GM12878 (cell line): Measurements from ENCODE around the gene AGK. TPM values are rescaled to one million over a fixed set of nuclear protein-coding genes. Genes with fewer than 3 reads are reported as not detected.
A peak's percentile ranks its signal among the peaks of the same experiment; 100 is the strongest.

Experiments
- BCL11A ChIP-seq: IDR thresholded peaks from 2 replicates; pipeline ENCODE4 v1.6.1; 2011; ENCODE audit warnings: low read depth, low read length
- CBFB ChIP-seq: IDR thresholded peaks from 2 replicates; pipeline ENCODE4 v1.6.1; 2016; ENCODE audit warnings: antibody characterized with exemption, low read depth
- CHD2 ChIP-seq: IDR thresholded peaks from 2 replicates; pipeline ENCODE4 v1.6.1; 2011; ENCODE audit warnings: low read depth, low read length, improper control_type of control experiment, borderline replicate concordance
- DPF2 ChIP-seq: fragments of 450-650 bp; IDR thresholded peaks from 2 replicates; pipeline ENCODE4 v1.6.1; 2017; ENCODE audit warnings: mild to moderate bottlenecking
- EGR1 ChIP-seq, 2 experiments: IDR thresholded peaks; 1 replicate in 1 of 2; 2 replicates in 1 of 2; pipeline ENCODE4 v1.6.1; 2011 to 2012; ENCODE audit warnings: low read depth in 2 of 2, low read length in 2 of 2, borderline replicate concordance in 1 of 2, mild to moderate bottlenecking in 1 of 2, moderate library complexity in 1 of 2
- HDAC2 ChIP-seq: fragments of 200-600 bp; sonication (generic); IDR thresholded peaks from 2 replicates; pipeline ENCODE4 v1.6.1; 2017
- IKZF1 ChIP-seq: fragments of 450-650 bp; conservative IDR thresholded peaks from 2 replicates; pipeline ENCODE4 v1.6.1; 2017; ENCODE audit warnings: antibody characterized with exemption, mild to moderate bottlenecking
- IRF4 ChIP-seq: IDR thresholded peaks from 2 replicates; pipeline ENCODE4 v1.6.1; 2011; ENCODE audit warnings: low read depth, low read length
- JUND ChIP-seq: IDR thresholded peaks from 2 replicates; pipeline ENCODE4 v1.6.1; 2012; ENCODE audit warnings: low read depth, mild to moderate bottlenecking, low read length, improper control_type of control experiment, moderate library complexity
- MAX ChIP-seq: IDR thresholded peaks from 2 replicates; pipeline ENCODE4 v1.6.1; 2012; ENCODE audit warnings: low read depth, low read length, improper control_type of control experiment
- MEF2A ChIP-seq: IDR thresholded peaks from 2 replicates; pipeline ENCODE4 v1.6.1; 2011; ENCODE audit warnings: low read depth, mild to moderate bottlenecking, low read length, moderate library complexity; ENCODE audit not compliant: insufficient read depth
- MTA3 ChIP-seq: IDR thresholded peaks from 2 replicates; pipeline ENCODE4 v1.6.1; 2012; ENCODE audit warnings: low read length, inconsistent platforms, borderline replicate concordance
- NFYA ChIP-seq: IDR thresholded peaks from 2 replicates; pipeline ENCODE4 v1.6.1; 2011; ENCODE audit warnings: low read depth, mild to moderate bottlenecking, low read length, improper control_type of control experiment, borderline replicate concordance
- NR2C1 ChIP-seq: fragments of 450-650 bp; IDR thresholded peaks from 2 replicates; pipeline ENCODE4 v1.6.1; 2017; ENCODE audit warnings: antibody characterized with exemption, mild to moderate bottlenecking, moderate library complexity
- PAX8 ChIP-seq: fragments of 450-650 bp; IDR thresholded peaks from 2 replicates; pipeline ENCODE4 v1.6.1; 2017; ENCODE audit warnings: mild to moderate bottlenecking, moderate library complexity
- PKNOX1 ChIP-seq: fragments of 450-650 bp; IDR thresholded peaks from 2 replicates; pipeline ENCODE4 v1.6.1; 2016; ENCODE audit warnings: mild to moderate bottlenecking
- RAD51 ChIP-seq: fragments of 450-650 bp; IDR thresholded peaks from 2 replicates; pipeline ENCODE4 v1.6.1; 2016; ENCODE audit warnings: moderate library complexity, mild to moderate bottlenecking, inconsistent platforms
- RUNX3 ChIP-seq: IDR thresholded peaks from 2 replicates; pipeline ENCODE4 v1.6.1; 2012; ENCODE audit warnings: low read length, inconsistent platforms
- SREBF1 ChIP-seq: IDR thresholded peaks from 2 replicates; pipeline ENCODE4 v1.6.1; 2012; ENCODE audit warnings: mild to moderate bottlenecking, low read length
- YY1 ChIP-seq: IDR thresholded peaks from 2 replicates; pipeline ENCODE4 v1.6.1; 2011; ENCODE audit warnings: low read depth, mild to moderate bottlenecking, low read length
- ZNF217 ChIP-seq: fragments of 450-650 bp; IDR thresholded peaks from 2 replicates; pipeline ENCODE4 v1.6.1; 2017; ENCODE audit warnings: antibody characterized with exemption, mild to moderate bottlenecking
- ZNF592 ChIP-seq: fragments of 450-650 bp; IDR thresholded peaks from 2 replicates; pipeline ENCODE4 v1.6.1; 2017; ENCODE audit warnings: mild to moderate bottlenecking, moderate library complexity
- polyA plus RNA-seq, 11 experiments: library from polyadenylated mRNA; depleted of rRNA in 4 of 11; unstranded in 6 of 11; stranded (reverse) in 5 of 11; fragments of >200 nt; fragmentation: Nextera tagmentation in 4 of 11; fragmentation: Illumina TruSeq in 1 of 11; extraction: Ambion mirVana in 4 of 11; extraction: Trizol in 1 of 11; gene quantifications; 1 replicate in 1 of 11; 2 replicates in 10 of 11; pipeline versions ENCODE4 v1.2.1 to v1.2.3, GENCODE V29; 2011 to 2016; ENCODE audit warnings: inconsistent platforms in 2 of 11, missing spikeins in 2 of 11, low read depth in 1 of 11
- total RNA-seq, 4 experiments: library from RNA; depleted of rRNA in 3 of 4; stranded (reverse); fragments of >200 nt in 3 of 4; fragmentation: Illumina TruSeq in 1 of 4; extraction: Trizol in 1 of 4; gene quantifications; 2 replicates each; pipeline versions ENCODE4 v1.2.1 to v1.2.3, GENCODE V29; 2013 to 2021
- TF ChIP-seq, protein P1 (sequence below): IDR thresholded peaks from 2 replicates; pipeline ENCODE4 v1.6.1; 2012; ENCODE audit warnings: low read length, inconsistent platforms
- TF ChIP-seq, protein P2 (sequence below): fragments of 450-650 bp; IDR thresholded peaks from 2 replicates; pipeline ENCODE4 v1.6.1; 2017; ENCODE audit warnings: mild to moderate bottlenecking

AGK gene
- total and polyA plus RNA-seq, 10 of the 15 experiments (the other 5 are each of a cell fraction or from before 2014, with no cell fraction given), result 32.5 to 85.6 (median 47.8) TPM

DNA sequence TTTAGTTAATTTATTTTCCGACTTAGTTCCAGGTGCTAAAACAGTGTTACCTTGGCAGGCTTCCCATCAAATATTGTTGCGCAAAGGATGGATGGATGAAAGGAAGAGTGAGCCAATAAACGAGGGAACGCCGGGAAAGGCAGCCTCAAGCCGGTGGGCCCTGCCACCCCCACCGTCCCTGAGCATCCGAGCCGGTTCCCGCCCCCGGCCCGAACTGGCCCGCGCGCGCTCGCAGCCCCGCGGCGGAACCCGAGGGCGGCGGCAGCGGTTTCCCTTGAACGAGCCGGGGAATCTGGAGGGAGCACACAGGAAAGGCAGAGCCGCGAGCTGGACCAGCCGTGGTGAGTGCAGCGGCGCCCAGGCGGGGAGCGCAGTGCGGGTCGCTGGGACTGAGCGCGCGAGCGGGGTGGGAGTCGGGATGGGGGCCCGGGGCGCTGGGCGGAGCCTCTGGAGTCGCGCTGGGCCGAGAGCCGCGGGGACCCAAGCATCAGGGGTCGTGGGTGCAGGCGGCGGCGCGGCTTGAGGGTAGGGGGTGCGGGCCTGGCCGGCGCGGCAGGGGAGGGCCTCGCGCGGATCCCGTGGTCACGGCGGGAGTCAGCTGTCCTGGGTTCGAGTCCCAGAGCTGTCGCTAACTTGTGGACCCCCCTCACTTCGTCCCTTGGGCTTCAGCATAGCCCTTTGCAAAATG, at the start of gene AGK (continued):
- no peak for TF ChIP-seq ZNF592
- no peak for TF ChIP-seq NFYA
- TF ChIP-seq ZNF217, result 0 out of 2 replicates have a peak, but pooled peaks have one; percentile 47
- TF ChIP-seq IRF4, result 0 out of 2 replicates have a peak, but pooled peaks have one; percentile 34
- peak; percentile 71; the same call in 1 of the 2 replicates for TF ChIP-seq DPF2
- 0 out of 2 replicates have a peak, but pooled peaks have one; percentile 17 for TF ChIP-seq MEF2A
- TF ChIP-seq HDAC2, result no peak
- no peak; the same call in 1 of the 2 replicates for TF ChIP-seq MTA3
- no peak for TF ChIP-seq BCL11A
- no peak for TF ChIP-seq PAX8
- TF ChIP-seq JUND, result no peak
- no peak; the same call in 1 of the 2 replicates for TF ChIP-seq CBFB
- TF ChIP-seq CHD2, result peak; percentile 65
- TF ChIP-seq, protein P1, sequence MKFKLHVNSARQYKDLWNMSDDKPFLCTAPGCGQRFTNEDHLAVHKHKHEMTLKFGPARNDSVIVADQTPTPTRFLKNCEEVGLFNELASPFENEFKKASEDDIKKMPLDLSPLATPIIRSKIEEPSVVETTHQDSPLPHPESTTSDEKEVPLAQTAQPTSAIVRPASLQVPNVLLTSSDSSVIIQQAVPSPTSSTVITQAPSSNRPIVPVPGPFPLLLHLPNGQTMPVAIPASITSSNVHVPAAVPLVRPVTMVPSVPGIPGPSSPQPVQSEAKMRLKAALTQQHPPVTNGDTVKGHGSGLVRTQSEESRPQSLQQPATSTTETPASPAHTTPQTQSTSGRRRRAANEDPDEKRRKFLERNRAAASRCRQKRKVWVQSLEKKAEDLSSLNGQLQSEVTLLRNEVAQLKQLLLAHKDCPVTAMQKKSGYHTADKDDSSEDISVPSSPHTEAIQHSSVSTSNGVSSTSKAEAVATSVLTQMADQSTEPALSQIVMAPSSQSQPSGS, result no peak
- peak; percentile 22; the same call in 1 of the 2 replicates for TF ChIP-seq SREBF1
- TF ChIP-seq YY1, result peak; percentile 85
- TF ChIP-seq, protein P2, sequence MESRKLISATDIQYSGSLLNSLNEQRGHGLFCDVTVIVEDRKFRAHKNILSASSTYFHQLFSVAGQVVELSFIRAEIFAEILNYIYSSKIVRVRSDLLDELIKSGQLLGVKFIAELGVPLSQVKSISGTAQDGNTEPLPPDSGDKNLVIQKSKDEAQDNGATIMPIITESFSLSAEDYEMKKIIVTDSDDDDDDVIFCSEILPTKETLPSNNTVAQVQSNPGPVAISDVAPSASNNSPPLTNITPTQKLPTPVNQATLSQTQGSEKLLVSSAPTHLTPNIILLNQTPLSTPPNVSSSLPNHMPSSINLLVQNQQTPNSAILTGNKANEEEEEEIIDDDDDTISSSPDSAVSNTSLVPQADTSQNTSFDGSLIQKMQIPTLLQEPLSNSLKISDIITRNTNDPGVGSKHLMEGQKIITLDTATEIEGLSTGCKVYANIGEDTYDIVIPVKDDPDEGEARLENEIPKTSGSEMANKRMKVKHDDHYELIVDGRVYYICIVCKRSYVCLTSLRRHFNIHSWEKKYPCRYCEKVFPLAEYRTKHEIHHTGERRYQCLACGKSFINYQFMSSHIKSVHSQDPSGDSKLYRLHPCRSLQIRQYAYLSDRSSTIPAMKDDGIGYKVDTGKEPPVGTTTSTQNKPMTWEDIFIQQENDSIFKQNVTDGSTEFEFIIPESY, result no peak
- peak; percentile 70; the same call in 1 of the 2 replicates for TF ChIP-seq MAX
- peak; percentile 18 to 79 for TF ChIP-seq EGR1 (IDR thresholded peaks at IDR 0.05; ENCODE audit: borderline replicate concordance in 1 of 2, low read depth in 2 of 2, low read length in 2 of 2)
- TF ChIP-seq RUNX3, result peak; percentile 56
- peak; percentile 85 for TF ChIP-seq IKZF1
- TF ChIP-seq RAD51, result no peak
- TF ChIP-seq NR2C1, result peak; percentile 38
- no peak for TF ChIP-seq PKNOX1
